T1000 (cell line): Measurements from ENCODE around the gene COQ8A.

Source experiments
- DNase-seq: peaks from one replicate; lab custom pipeline; 2025; ENCODE audit warnings: mixed read lengths; lab: John Stamatoyannopoulos, UW

COQ8A gene

GRCh38 chr1:226974544-226975258 is 34.6 kb downstream of the COQ8A start:
- DNase-seq = no peak

- no peak for DNase-seq
These were observed 35.5 kb downstream of the COQ8A start for GRCh38 chr1:226975259-226976250.

GRCh38 chr1:226976276-226976977 is 36.3 kb downstream of the COQ8A start:
- no peak for DNase-seq

GRCh38 chr1:226976978-226977642 is 37.0 kb downstream of the COQ8A start:
- DNase-seq = no peak

GRCh38 chr1:226977643-226978431 is 37.7 kb downstream of the COQ8A start:
- DNase-seq = no peak

- no peak for DNase-seq
These were observed 38.5 kb downstream of the COQ8A start for GRCh38 chr1:226978432-226979114.

GRCh38 chr1:226979115-226979516 is 39.0 kb downstream of the COQ8A start:
- DNase-seq = no peak

GRCh38 chr1:226979517-226980121 is 39.5 kb downstream of the COQ8A start:
- DNase-seq = no peak

- no peak for DNase-seq
These were observed 40.0 kb downstream of the COQ8A start for GRCh38 chr1:226980122-226980560.

GRCh38 chr1:226980565-226981385 is 40.7 kb downstream of the COQ8A start:
- DNase-seq = no peak

GRCh38 chr1:226981386-226981817 is 41.3 kb downstream of the COQ8A start:
- DNase-seq = no peak

GRCh38 chr1:226981838-226982237 is 41.7 kb downstream of the COQ8A start:
- DNase-seq = no peak

- DNase-seq = no peak
These were observed 42.5 kb downstream of the COQ8A start for GRCh38 chr1:226982451-226983177.

GRCh38 chr1:226983247-226983991 is 43.3 kb downstream of the COQ8A start:
- no peak for DNase-seq

- no peak for DNase-seq
These were observed 43.9 kb downstream of the COQ8A start for GRCh38 chr1:226983992-226984364.

- DNase-seq = no peak
These were observed 44.6 kb downstream of the COQ8A start for GRCh38 chr1:226984521-226985238.
